ENCODE results near the gene CCS.

Gene CCS

DNA sequence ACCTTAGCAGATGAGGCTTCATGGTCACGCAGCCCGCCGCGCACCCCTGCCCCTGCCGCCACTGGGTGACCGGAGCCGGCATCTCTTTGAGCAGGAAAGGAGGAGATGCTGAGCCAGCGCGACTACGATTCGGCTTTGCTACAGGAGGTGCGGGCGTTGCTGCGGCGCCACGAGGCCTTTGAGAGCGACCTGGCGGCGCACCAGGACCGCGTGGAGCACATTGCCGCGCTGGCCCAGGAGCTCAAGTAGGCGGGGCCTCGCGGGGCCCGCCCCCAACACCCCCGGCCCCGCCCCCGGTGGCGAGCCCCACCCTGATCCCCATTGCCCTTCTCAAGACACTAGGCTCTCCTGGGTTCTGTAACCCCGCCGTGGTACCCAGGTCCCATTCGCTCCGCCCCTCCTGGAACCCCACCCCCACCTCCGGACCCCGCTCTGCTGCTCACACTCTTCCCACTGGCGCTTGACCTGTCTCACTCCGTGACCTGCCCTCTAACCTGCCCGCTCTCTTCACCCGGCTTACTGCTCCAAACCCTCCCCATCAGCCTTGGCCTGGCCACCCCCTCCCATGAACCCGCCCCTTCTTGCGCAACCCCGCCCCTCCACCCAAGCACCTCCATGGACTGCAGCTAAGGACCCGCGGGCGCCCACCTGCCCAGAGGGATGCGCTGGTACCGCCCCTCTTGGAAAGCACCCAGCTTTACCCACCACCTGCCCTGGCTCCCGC, 33.7 kb upstream of the CCS start:
- H3K9me3 ChIP-seq (ENCODE audit: control insufficient read depth, insufficient read depth, low read depth, low read length): no peaks in the 10 kb centered on the region
- no peaks in the 10 kb centered on the region for H3K36me3 ChIP-seq (ENCODE audit: control insufficient read depth in 2 of 2, insufficient read depth in 1 of 2, low read length in 2 of 2)
- no peak overlapping the region for H3K4me3 ChIP-seq (ENCODE audit: low read depth, low read length)
- ChIA-PET POLR2A (interaction anchor here (1.1 kb wide), 1 partner anchor 57 kb away, joined by 5 read pairs; the partner anchor contains the start of gene RBM14), CTCF (interaction anchor here (0.7 kb wide), 1 partner anchor 120 kb away, joined by 3 read pairs; no protein-coding TSS in a partner anchor)
- no peak overlapping the region for H3K27ac ChIP-seq (ENCODE audit: extremely low read depth, low read depth, low read length)
- TF ChIP-seq, protein P1, sequence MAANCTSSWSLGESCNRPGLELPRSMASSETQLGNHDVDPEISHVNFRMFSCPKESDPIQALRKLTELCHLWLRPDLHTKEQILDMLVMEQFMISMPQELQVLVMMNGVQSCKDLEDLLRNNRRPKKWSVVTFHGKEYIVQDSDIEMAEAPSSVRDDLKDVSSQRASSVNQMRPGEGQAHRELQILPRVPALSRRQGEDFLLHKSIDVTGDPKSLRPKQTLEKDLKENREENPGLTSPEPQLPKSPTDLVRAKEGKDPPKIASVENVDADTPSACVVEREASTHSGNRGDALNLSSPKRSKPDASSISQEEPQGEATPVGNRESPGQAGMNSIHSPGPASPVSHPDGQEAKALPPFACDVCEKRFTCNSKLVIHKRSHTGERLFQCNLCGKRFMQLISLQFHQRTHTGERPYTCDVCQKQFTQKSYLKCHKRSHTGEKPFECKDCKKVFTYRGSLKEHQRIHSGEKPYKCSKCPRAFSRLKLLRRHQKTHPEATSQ (tag by site-specific recombination; IDR thresholded peaks at IDR 0.05): no peak
- TF ChIP-seq SCRT2 (tag by site-specific recombination; IDR thresholded peaks at IDR 0.05): no peak
- TF ChIP-seq, protein P2, sequence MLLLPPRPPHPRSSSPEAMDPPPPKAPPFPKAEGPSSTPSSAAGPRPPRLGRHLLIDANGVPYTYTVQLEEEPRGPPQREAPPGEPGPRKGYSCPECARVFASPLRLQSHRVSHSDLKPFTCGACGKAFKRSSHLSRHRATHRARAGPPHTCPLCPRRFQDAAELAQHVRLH (tag by site-specific recombination; IDR thresholded peaks at IDR 0.05): no peak
- TF ChIP-seq ZNF23 (tag by site-specific recombination; IDR thresholded peaks at IDR 0.05; ENCODE audit: borderline replicate concordance): no peak
- TF ChIP-seq ZNF391 (tag by site-specific recombination; IDR thresholded peaks at IDR 0.05; ENCODE audit: borderline replicate concordance, low read depth): no peak
- TF ChIP-seq ZNF76 (tag by site-specific recombination; IDR thresholded peaks at IDR 0.05; ENCODE audit: borderline replicate concordance, low read depth): no peak
- TF ChIP-seq, protein P3, sequence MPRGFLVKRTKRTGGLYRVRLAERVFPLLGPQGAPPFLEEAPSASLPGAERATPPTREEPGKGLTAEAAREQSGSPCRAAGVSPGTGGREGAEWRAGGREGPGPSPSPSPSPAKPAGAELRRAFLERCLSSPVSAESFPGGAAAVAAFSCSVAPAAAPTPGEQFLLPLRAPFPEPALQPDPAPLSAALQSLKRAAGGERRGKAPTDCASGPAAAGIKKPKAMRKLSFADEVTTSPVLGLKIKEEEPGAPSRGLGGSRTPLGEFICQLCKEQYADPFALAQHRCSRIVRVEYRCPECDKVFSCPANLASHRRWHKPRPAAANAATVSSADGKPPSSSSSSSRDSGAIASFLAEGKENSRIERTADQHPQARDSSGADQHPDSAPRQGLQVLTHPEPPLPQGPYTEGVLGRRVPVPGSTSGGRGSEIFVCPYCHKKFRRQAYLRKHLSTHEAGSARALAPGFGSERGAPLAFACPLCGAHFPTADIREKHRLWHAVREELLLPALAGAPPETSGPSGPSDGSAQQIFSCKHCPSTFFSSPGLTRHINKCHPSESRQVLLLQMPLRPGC (tag by site-specific recombination; IDR thresholded peaks at IDR 0.05): no peak
- no peak for TF ChIP-seq ZNF37A (tag by site-specific recombination; IDR thresholded peaks at IDR 0.05)
- TF ChIP-seq ZNF664 (tag by site-specific recombination; IDR thresholded peaks at IDR 0.05): no peak
- no peak for TF ChIP-seq ZNF354C (tag by site-specific recombination; IDR thresholded peaks at IDR 0.05; ENCODE audit: borderline replicate concordance, low read depth)
- TF ChIP-seq TRIM28 (IDR thresholded peaks at IDR 0.05; ENCODE audit: borderline replicate concordance, low read length): no peak
- TF ChIP-seq MEIS1 (CRISPR knock-in tag; IDR thresholded peaks at IDR 0.05; ENCODE audit: borderline replicate concordance): no peak
- TF ChIP-seq KLF8 (tag by site-specific recombination; IDR thresholded peaks at IDR 0.05): no peak
- TF ChIP-seq SP3 (tag by site-specific recombination; IDR thresholded peaks at IDR 0.05): no peak
- TF ChIP-seq ZBTB48 (tag by site-specific recombination; IDR thresholded peaks at IDR 0.05): no peak
- TF ChIP-seq REPIN1 (tag by site-specific recombination; IDR thresholded peaks at IDR 0.05; ENCODE audit: low read depth): no peak
- no peak for TF ChIP-seq ZNF626 (tag by site-specific recombination; IDR thresholded peaks at IDR 0.05)
- no peak for TF ChIP-seq ZNF202 (tag by site-specific recombination; IDR thresholded peaks at IDR 0.05; ENCODE audit: borderline replicate concordance)
- H3K4me1 ChIP-seq (ENCODE audit: control insufficient read depth, insufficient read depth, low read length): no peaks in the 10 kb centered on the region

DNA sequence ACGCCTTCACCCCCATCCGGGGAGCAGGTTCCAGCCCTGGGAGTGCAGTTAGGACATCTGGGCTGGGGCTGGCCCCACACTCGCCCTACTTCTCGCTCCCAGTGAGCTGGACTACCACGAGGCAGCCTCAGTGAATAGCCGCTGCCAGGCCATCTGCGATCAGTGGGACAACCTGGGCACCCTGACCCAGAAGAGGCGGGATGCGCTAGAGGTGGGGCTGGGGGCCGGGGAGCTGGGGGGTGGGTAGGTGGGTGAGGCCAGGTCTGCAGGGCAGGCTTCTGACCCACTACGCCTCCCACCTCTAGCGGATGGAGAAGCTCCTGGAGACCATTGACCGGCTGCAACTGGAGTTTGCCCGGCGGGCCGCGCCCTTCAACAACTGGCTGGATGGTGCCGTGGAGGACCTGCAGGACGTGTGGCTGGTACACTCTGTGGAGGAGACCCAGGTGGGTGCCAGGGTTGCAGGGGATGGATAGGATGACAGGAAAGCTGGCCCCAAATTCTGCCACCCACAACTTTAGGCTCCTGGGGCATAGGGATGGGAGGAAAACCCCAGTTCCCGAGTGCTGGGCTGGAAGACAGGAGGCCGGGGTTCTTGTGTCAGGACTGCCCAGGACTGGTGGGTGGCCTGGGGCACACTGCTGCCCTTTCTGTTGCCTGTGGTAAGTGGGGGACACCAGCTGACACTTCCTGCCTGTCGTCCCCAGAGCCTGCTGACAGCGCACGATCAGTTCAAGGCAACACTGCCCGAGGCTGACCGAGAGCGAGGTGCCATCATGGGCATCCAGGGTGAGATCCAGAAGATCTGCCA, 32.9 kb upstream of the CCS start:
- H3K9me3 ChIP-seq (ENCODE audit: control insufficient read depth, insufficient read depth, low read depth, low read length): no peaks in the 10 kb centered on the region
- no peak overlapping the region for H3K4me3 ChIP-seq (ENCODE audit: low read depth, low read length)
- H3K4me1 ChIP-seq (ENCODE audit: control insufficient read depth, insufficient read depth, low read length): no peaks in the 10 kb centered on the region
- POLR2A ChIA-PET: interaction anchor here (1.1 kb wide), 2 partner anchors 14 to 56 kb away, joined by 3 to 5 read pairs; partner anchors contain the start of genes RBM14 and ZDHHC24
- H3K27ac ChIP-seq (ENCODE audit: extremely low read depth, low read depth, low read length): no peak overlapping the region
- CTCF ChIA-PET: interaction anchor here (0.8 kb wide), 1 partner anchor 58 kb away, joined by 3 read pairs; no protein-coding TSS in a partner anchor
- H3K36me3 ChIP-seq (ENCODE audit: control insufficient read depth in 2 of 2, insufficient read depth in 1 of 2, low read length in 2 of 2): no peaks in the 10 kb centered on the region
- TF ChIP-seq ZNF501 (tag by site-specific recombination; IDR thresholded peaks at IDR 0.05): no peak
- no peak for TF ChIP-seq ZNF792 (tag by site-specific recombination; IDR thresholded peaks at IDR 0.05)
- TF ChIP-seq EGR2 (tag by site-specific recombination; IDR thresholded peaks at IDR 0.05; ENCODE audit: low read depth): no peak
- TF ChIP-seq ZNF654 (tag by site-specific recombination; IDR thresholded peaks at IDR 0.05; ENCODE audit: low read depth): no peak
- no peak for TF ChIP-seq ZNF155 (tag by site-specific recombination; IDR thresholded peaks at IDR 0.05)
- no peak for TF ChIP-seq SCRT2 (tag by site-specific recombination; IDR thresholded peaks at IDR 0.05)
- TF ChIP-seq ZNF426 (tag by site-specific recombination; IDR thresholded peaks at IDR 0.05): no peak
- no peak for TF ChIP-seq ZNF558 (tag by site-specific recombination; IDR thresholded peaks at IDR 0.05)
- TF ChIP-seq, protein P4, sequence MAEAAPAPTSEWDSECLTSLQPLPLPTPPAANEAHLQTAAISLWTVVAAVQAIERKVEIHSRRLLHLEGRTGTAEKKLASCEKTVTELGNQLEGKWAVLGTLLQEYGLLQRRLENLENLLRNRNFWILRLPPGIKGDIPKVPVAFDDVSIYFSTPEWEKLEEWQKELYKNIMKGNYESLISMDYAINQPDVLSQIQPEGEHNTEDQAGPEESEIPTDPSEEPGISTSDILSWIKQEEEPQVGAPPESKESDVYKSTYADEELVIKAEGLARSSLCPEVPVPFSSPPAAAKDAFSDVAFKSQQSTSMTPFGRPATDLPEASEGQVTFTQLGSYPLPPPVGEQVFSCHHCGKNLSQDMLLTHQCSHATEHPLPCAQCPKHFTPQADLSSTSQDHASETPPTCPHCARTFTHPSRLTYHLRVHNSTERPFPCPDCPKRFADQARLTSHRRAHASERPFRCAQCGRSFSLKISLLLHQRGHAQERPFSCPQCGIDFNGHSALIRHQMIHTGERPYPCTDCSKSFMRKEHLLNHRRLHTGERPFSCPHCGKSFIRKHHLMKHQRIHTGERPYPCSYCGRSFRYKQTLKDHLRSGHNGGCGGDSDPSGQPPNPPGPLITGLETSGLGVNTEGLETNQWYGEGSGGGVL (tag by site-specific recombination; IDR thresholded peaks at IDR 0.05): no peak
